Right ventricle myocardium inferior (tissue), 1 donor: ENCODE data around the gene TOMM40L. TPM values are rescaled to one million over a fixed set of nuclear protein-coding genes. Genes with fewer than 3 reads are reported as not detected.
"Not testable (repeated sequence)": the region's sequence is repeated elsewhere in the genome, so short reads cannot be mapped to it uniquely, and the experiment has no call there.

ENCODE experiments used
- ATAC-seq: fragments of 200-7000 bp; cut with Tn5 transposase; one replicate; pipeline ENCODE4 v1.9.1; 2020; ENCODE audit warnings: mild to moderate bottlenecking, moderate library complexity
- DNase-seq: peaks from one replicate; pipeline ENCODE4 v3.0.0; 2021; ENCODE audit errors: missing footprints
- intact Hi-C: fragments of 100-400 bp; cut with DNase I; formaldehyde crosslinking; loops from one replicate; pipeline ENCODE4 v1.11.0; 2022
- total RNA-seq: library from RNA; stranded (reverse); fragmentation: NEBNext Ultra II Directional; extraction: Animal tissue kit (Norgen Biotek cat#: 25700); gene quantifications from one replicate; pipeline ENCODE4 v1.2.1, GENCODE V29; 2021
- donor health status: DM: no; HTN: yes; CAD: no; lungs with severe emphysema.

TOMM40L gene
- total RNA-seq, 1 donor from 2014 or later: 39.1 TPM

- ATAC-seq (peak; percentile 44), DNase-seq (no peak)
- intact Hi-C loops: no loop called here
Measured at GRCh38 chr1:161216945-161217712, 8.7 kb upstream of the TOMM40L start.

- ATAC-seq (peak; percentile 2), DNase-seq (no peak)
- intact Hi-C loops: no loop called here
Measured at GRCh38 chr1:161217831-161218230, 8.0 kb upstream of the TOMM40L start.

- DNase-seq (no peak), ATAC-seq (no peak)
- intact Hi-C loops: no loop called here
Measured at GRCh38 chr1:161218301-161219077, 7.4 kb upstream of the TOMM40L start.

- ATAC-seq (no peak), DNase-seq (no peak)
- intact Hi-C loops: no loop called here
Measured at GRCh38 chr1:161219078-161219892, 6.6 kb upstream of the TOMM40L start.

GRCh38 chr1:161220002-161220401, 5.9 kb upstream of the TOMM40L start:
- DNase-seq: no peak
- ATAC-seq: no peak
- intact Hi-C loops: no loop called here

- intact Hi-C loops: no loop called here
- DNase-seq (no peak), ATAC-seq (no peak)
Measured at GRCh38 chr1:161222175-161223019, 3.5 kb upstream of the TOMM40L start.

- no peak for ATAC-seq
- intact Hi-C loops: loop anchor here (2.0 kb wide), 1 partner anchor 13 kb away; no protein-coding TSS in a partner anchor
- no peak for DNase-seq
Measured at GRCh38 chr1:161223805-161224694, 1.8 kb upstream of the TOMM40L start.

GRCh38 chr1:161224695-161225087, 1.2 kb upstream of the TOMM40L start:
- intact Hi-C loops: loop anchor here (2.0 to 5.0 kb wide), 2 partner anchors 14 to 143 kb away; partner anchors contain the start of gene CFAP126
- not testable (repeated sequence) for DNase-seq, ATAC-seq

- DNase-seq (no peak), ATAC-seq (no peak)
- intact Hi-C loops: loop anchor here (2.0 to 5.0 kb wide), 2 partner anchors 14 to 142 kb away; partner anchors contain the start of gene CFAP126
Measured at GRCh38 chr1:161225178-161225533, 704 bp upstream of the TOMM40L start.

- DNase-seq (no peak), ATAC-seq (no peak)
- intact Hi-C loops: loop anchor here (2.0 to 5.0 kb wide), 3 partner anchors 88 to 156 kb away; partner anchors contain the start of genes CFAP126 and SDHC
Measured at GRCh38 chr1:161226320-161226711, 456 bp downstream of the TOMM40L start.

- no peak for DNase-seq
- ATAC-seq: no peak
- intact Hi-C loops: loop anchor here (1.0 to 5.0 kb wide), 4 partner anchors 65 to 156 kb away; partner anchors contain the start of genes CFAP126 and SDHC
Measured at GRCh38 chr1:161226759-161227158, 899 bp downstream of the TOMM40L start.

GRCh38 chr1:161227196-161227871, 1.5 kb downstream of the TOMM40L start:
- intact Hi-C loops: loop anchor here (1.0 to 5.0 kb wide), 4 partner anchors 64 to 155 kb away; partner anchors contain the start of genes CFAP126 and SDHC
- ATAC-seq: peak; percentile 59

GRCh38 chr1:161228032-161228431, 2.2 kb downstream of the TOMM40L start:
- no peak for ATAC-seq
- intact Hi-C loops: loop anchor here (5.0 kb wide), 1 partner anchor 139 kb away; the partner anchor contains the start of gene CFAP126
- DNase-seq: no peak

More at GRCh38 chr1:161227196-161227871, 1.5 kb downstream of the TOMM40L start:
- DNase-seq: peak; percentile 85

- no peak for ATAC-seq
- intact Hi-C loops: loop anchor here (5.0 kb wide), 1 partner anchor 137 kb away; the partner anchor contains the start of gene CFAP126
- DNase-seq: no peak
Measured at GRCh38 chr1:161229896-161230295, 4.0 kb downstream of the TOMM40L start.

- ATAC-seq (no peak), DNase-seq (no peak)
- intact Hi-C loops: no loop called here
Measured at GRCh38 chr1:161230762-161231161, 4.9 kb downstream of the TOMM40L start.

GRCh38 chr1:161233102-161233501, 7.2 kb downstream of the TOMM40L start:
- ATAC-seq (no peak), DNase-seq (no peak)
- intact Hi-C loops: no loop called here
